Gastroesophageal sphincter (tissue), 4 donors: Measurements from ENCODE around the gene USP5. TPM values are rescaled to one million over a fixed set of nuclear protein-coding genes. Genes with fewer than 3 reads are reported as not detected.

Experiments used
- ATAC-seq: fragments of 150-250 bp; one replicate; pipeline ENCODE4 v1.9.1; 2016; ENCODE audit warnings: mild to moderate bottlenecking, moderate library complexity
- H3K27ac ChIP-seq, 4 donors: fragments of 200-600 bp; sonication (generic) in 3 of 4; 1 replicate in 3 of 4; 2 replicates in 1 of 4; pipeline ENCODE4 v1.5.1; 2016 to 2019
- H3K27me3 ChIP-seq: fragments of 200-600 bp; sonication (generic); one replicate; pipeline ENCODE4 v1.5.1; 2019
- H3K36me3 ChIP-seq, 2 donors: fragments of 200-600 bp; sonication (generic); one replicate each; pipeline ENCODE4 v1.5.1; 2019; ENCODE audit warnings: control low read depth in 1 of 2
- H3K4me1 ChIP-seq, 3 donors: fragments of 200-600 bp; sonication (generic); 1 replicate in 2 of 3; 2 replicates in 1 of 3; pipeline ENCODE4 v1.5.1; 2016 to 2019; ENCODE audit warnings: control low read depth in 2 of 3
- H3K4me3 ChIP-seq, 2 donors: fragments of 200-600 bp; sonication (generic); one replicate each; pipeline ENCODE4 v1.5.1; 2019; ENCODE audit warnings: mild to moderate bottlenecking in 1 of 2, moderate library complexity in 1 of 2
- H3K9me3 ChIP-seq, 3 donors: fragments of 200-600 bp; sonication (generic); one replicate each; pipeline ENCODE4 v1.5.1; 2017 to 2019; ENCODE audit warnings: control low read depth in 2 of 3
- EP300 ChIP-seq: sonication (generic); formaldehyde crosslinking; IDR thresholded peaks from one replicate; pipeline ENCODE4 v1.6.1; 2017; ENCODE audit warnings: antibody characterized with exemption, mild to moderate bottlenecking
- POLR2A ChIP-seq, 2 donors: fragments of 450-650 bp; IDR thresholded peaks; one replicate each; pipeline ENCODE4 v1.6.1; 2017; ENCODE audit warnings: antibody characterized with exemption in 2 of 2, mild to moderate bottlenecking in 2 of 2, moderate library complexity in 1 of 2
- POLR2AphosphoS5 ChIP-seq: sonication (generic); formaldehyde crosslinking; IDR thresholded peaks from one replicate; pipeline ENCODE4 v1.6.1; 2017; ENCODE audit warnings: antibody characterized with exemption
- WGBS, 2 donors: methylation state at CpG; one replicate each; pipeline ENCODE4 v1.1.5; 2018; ENCODE audit warnings: low coverage in 1 of 2; 5-methylcytosine and 5-hydroxymethylcytosine counted together
- total RNA-seq, 4 donors: library from RNA; depleted of rRNA; stranded (reverse); fragments of >200 nt; gene quantifications; one replicate each; pipeline ENCODE4 v1.1.0, GENCODE V29; 2016
- TF ChIP-seq, protein P1 (sequence below), 4 experiments: fragments of 200-600 bp in 2 of 4; fragments of 450-650 bp in 2 of 4; sonication (generic) in 1 of 4; IDR thresholded peaks; one replicate each; pipeline ENCODE4 v1.5.1; 2017 to 2019; ENCODE audit warnings: antibody characterized with exemption in 4 of 4, mild to moderate bottlenecking in 2 of 4, moderate library complexity in 2 of 4

USP5 gene
- total RNA-seq, 4 donors from 2014 or later = 43.4 to 70.9 (median 65.0) TPM

DNA sequence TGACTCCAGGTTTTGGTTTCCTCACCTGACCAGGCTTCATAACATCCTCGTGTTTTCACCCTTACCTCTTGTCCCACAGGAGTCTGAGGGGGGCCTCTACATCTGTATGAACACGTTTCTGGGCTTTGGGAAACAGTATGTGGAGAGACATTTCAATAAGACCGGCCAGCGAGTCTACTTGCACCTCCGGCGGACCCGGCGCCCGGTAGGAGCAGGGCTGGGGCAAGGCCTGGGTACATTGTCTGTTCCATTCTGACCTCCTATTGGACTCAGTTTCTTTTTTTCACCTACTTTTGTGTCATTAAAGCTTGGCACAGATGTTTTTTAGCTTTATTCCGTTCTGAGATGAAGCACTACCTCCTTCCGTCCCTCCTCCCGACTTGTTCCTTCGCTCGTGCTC, 3.4 kb downstream of the USP5 start:
- H3K36me3 ChIP-seq = peaks cover 0 to 53% of the 10 kb centered on the region in 2 donors
- TF ChIP-seq POLR2AphosphoS5 (no peak), POLR2A (IDR thresholded peaks at IDR 0.05) (no peak), EP300 (no peak)
- TF ChIP-seq, protein P1, sequence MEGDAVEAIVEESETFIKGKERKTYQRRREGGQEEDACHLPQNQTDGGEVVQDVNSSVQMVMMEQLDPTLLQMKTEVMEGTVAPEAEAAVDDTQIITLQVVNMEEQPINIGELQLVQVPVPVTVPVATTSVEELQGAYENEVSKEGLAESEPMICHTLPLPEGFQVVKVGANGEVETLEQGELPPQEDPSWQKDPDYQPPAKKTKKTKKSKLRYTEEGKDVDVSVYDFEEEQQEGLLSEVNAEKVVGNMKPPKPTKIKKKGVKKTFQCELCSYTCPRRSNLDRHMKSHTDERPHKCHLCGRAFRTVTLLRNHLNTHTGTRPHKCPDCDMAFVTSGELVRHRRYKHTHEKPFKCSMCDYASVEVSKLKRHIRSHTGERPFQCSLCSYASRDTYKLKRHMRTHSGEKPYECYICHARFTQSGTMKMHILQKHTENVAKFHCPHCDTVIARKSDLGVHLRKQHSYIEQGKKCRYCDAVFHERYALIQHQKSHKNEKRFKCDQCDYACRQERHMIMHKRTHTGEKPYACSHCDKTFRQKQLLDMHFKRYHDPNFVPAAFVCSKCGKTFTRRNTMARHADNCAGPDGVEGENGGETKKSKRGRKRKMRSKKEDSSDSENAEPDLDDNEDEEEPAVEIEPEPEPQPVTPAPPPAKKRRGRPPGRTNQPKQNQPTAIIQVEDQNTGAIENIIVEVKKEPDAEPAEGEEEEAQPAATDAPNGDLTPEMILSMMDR (IDR thresholded peaks at IDR 0.05) = no peak
- no peak overlapping the region for H3K27ac ChIP-seq
- no peak for ATAC-seq
- no peak overlapping the region for H3K4me3 ChIP-seq
- H3K4me1 ChIP-seq = peaks cover 0 to 34% (median 10%) of the 10 kb centered on the region in 3 donors
- no peaks in the 10 kb centered on the region for H3K27me3 ChIP-seq
- H3K9me3 ChIP-seq = no peaks in the 10 kb centered on the region
- WGBS, 2 donors = 82 to 94% methylated on average over 2 to 11 of the region's 14 CpGs

DNA sequence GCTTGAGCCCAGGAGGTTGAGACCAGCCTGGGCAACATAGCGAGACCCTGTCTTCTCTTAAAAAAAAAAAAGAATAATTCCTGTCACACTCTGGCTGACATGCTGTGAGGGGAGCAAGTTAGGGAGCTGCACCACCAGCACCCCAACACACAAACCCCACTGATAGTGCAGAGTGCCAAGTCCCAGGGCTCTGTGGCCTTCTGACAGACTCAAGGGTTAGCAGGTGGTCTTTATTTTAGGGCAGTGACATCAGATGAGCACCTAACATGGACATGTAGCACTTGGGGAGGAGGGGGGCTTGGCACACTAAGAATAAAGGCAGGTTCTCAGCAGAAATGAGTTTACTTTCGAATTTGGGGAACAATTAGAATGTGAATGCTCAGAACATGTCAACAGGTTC, 6.8 kb downstream of the USP5 start:
- WGBS, 2 donors = 88% methylated on average over 1 of the region's 2 CpGs; no CpG with 5 or more reads in 1 of the 2 donors
- ATAC-seq = no peak
- Histone ChIP-seq H3K9me3 (no peaks in the 10 kb centered on the region), H3K4me1 (peaks cover 0 to 14% (median 0%) of the 10 kb centered on the region in 3 donors), H3K4me3 (no peak overlapping the region), H3K27ac (no peak overlapping the region), H3K36me3 (peaks cover 0 to 88% of the 10 kb centered on the region in 2 donors), H3K27me3 (no peaks in the 10 kb centered on the region)
- TF ChIP-seq EP300 (no peak), POLR2AphosphoS5 (no peak)
- TF ChIP-seq, protein P1 (IDR thresholded peaks at IDR 0.05) = no peak

DNA sequence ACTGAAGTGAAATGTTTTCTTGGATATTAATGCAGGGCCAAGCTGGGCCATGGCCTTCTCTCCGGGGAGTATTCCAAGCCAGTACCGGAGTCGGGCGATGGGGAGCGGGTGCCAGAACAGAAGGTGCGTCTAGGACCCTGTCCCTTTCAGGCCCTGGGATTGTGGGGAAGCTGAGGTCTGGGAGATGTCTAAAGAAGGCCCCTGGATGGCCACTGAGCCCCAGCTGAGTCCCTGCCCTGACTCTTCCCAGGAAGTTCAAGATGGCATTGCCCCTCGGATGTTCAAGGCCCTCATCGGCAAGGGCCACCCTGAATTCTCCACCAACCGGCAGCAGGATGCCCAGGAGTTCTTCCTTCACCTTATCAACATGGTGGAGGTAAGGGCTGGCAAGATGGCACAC, 8.2 kb downstream of the USP5 start:
- no peak for TF ChIP-seq POLR2AphosphoS5
- no peak for TF ChIP-seq EP300
- no peak for TF ChIP-seq POLR2A (IDR thresholded peaks at IDR 0.05)
- TF ChIP-seq, protein P1 (IDR thresholded peaks at IDR 0.05) = no peak
- Histone ChIP-seq H3K4me3 (no peak overlapping the region), H3K27ac (no peak overlapping the region), H3K4me1 (peaks cover 0 to under 1% (median 0%) of the 10 kb centered on the region in 3 donors), H3K9me3 (no peaks in the 10 kb centered on the region), H3K36me3 (peaks cover 0 to 100% of the 10 kb centered on the region in 2 donors), H3K27me3 (no peaks in the 10 kb centered on the region)
- no peak for ATAC-seq
- WGBS, 2 donors = 88% methylated on average over 6 of the region's 9 CpGs; no CpG with 5 or more reads in 1 of the 2 donors

GRCh38 chr12:6860942-6861341, 9.0 kb downstream of the USP5 start:
- H3K4me1 ChIP-seq = no peaks in the 10 kb centered on the region
- H3K36me3 ChIP-seq = peaks cover 0 to 100% of the 10 kb centered on the region in 2 donors
- H3K9me3 ChIP-seq = no peaks in the 10 kb centered on the region
- no peak for ATAC-seq
- no peaks in the 10 kb centered on the region for H3K27me3 ChIP-seq
- TF ChIP-seq POLR2A (IDR thresholded peaks at IDR 0.05) (no peak), POLR2AphosphoS5 (no peak)
- WGBS, 2 donors = 100% methylated on average over 2 of the region's 7 CpGs; no CpG with 5 or more reads in 1 of the 2 donors
- no peak overlapping the region for H3K27ac ChIP-seq
- H3K4me3 ChIP-seq = no peak overlapping the region

DNA sequence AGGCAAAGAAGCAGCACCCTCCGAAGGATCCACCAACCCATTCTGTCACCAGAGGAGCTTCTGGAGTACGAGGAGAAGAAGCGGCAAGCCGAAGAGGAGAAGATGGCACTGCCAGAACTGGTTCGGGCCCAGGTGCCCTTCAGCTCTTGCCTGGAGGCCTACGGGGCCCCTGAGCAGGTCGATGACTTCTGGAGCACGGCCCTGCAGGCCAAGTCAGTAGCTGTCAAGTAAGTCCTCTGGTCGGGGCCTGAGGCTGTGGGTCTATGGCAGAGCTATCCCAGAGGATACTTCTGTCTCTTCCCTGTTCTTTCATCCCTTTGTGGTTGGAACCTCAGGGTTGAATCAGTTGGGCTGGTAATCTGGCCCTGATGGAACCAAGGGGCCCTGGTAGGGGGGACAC, 9.4 kb downstream of the USP5 start:
- WGBS, 2 donors = 88 to 90% methylated on average over 9 of the region's 9 CpGs
- no peak for ATAC-seq
- Histone ChIP-seq H3K4me3 (no peak overlapping the region), H3K27me3 (no peaks in the 10 kb centered on the region), H3K4me1 (peaks cover 0 to 2% (median 0%) of the 10 kb centered on the region in 3 donors), H3K27ac (no peak overlapping the region), H3K9me3 (no peaks in the 10 kb centered on the region), H3K36me3 (peaks cover 0 to 100% of the 10 kb centered on the region in 2 donors)
- TF ChIP-seq POLR2AphosphoS5 = no peak

DNA sequence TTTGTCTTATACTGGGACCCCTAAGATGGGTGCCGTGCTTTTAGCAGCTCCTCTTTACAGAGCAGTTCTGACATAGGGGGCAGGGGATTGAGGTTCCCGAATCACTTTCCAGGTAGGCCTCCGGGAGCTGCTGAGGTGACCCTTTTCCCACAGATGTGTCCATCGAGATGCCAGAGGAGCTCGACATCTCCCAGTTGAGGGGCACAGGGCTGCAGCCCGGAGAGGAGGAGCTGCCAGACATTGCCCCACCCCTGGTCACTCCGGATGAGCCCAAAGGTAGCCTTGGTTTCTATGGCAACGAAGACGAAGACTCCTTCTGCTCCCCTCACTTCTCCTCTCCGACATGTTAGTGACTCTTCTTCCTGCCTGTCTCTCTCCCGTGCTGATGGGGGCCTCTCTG, 11.1 kb downstream of the USP5 start:
- Histone ChIP-seq H3K4me1 (peaks cover 0 to 10% (median 4%) of the 10 kb centered on the region in 3 donors), H3K27me3 (no peaks in the 10 kb centered on the region), H3K27ac (no peak overlapping the region), H3K36me3 (peaks cover 0 to 84% of the 10 kb centered on the region in 2 donors), H3K4me3 (no peak overlapping the region), H3K9me3 (no peaks in the 10 kb centered on the region)
- 80 to 86% methylated on average over 6 to 8 of the region's 11 CpGs for WGBS, 2 donors
- ATAC-seq = no peak
- no peak for TF ChIP-seq POLR2AphosphoS5
- TF ChIP-seq POLR2A (IDR thresholded peaks at IDR 0.05) = no peak
- TF ChIP-seq, protein P1 (IDR thresholded peaks at IDR 0.05) = no peak
- TF ChIP-seq EP300 = no peak
